Measurements from ENCODE around the gene SLC30A2.

The SLC30A2 gene

GRCh38 chr1:25997828-25998761, 47.8 kb downstream of the SLC30A2 start, which contains the start of gene PAFAH2 (continued):
- TF ChIP-seq ELK4 (IDR thresholded peaks at IDR 0.05; ENCODE audit: borderline replicate concordance, low read depth, low read length) (no peak), ZNF184 (tag by site-specific recombination; IDR thresholded peaks at IDR 0.05) (peak; percentile 94), ZNF175 (tag by site-specific recombination; IDR thresholded peaks at IDR 0.05) (no peak), ZXDB (tag by site-specific recombination; IDR thresholded peaks at IDR 0.05) (peak; percentile 97), GLIS2 (tag by site-specific recombination; IDR thresholded peaks at IDR 0.05) (peak; percentile 29; the same call in 1 of the 2 replicates), ZNF366 (tag by site-specific recombination; conservative IDR thresholded peaks at IDR 0.05) (peak; percentile 74), ZNF335 (tag by site-specific recombination; conservative IDR thresholded peaks at IDR 0.05) (peak; percentile 86), ZNF2 (tag by site-specific recombination; IDR thresholded peaks at IDR 0.05) (peak; percentile 99), MYNN (tag by site-specific recombination; IDR thresholded peaks at IDR 0.05; ENCODE audit: borderline replicate concordance) (0 out of 2 replicates have a peak, but pooled peaks have one; percentile 48), ATF2 (tag by site-specific recombination; IDR thresholded peaks at IDR 0.05; ENCODE audit: low read depth) (no peak; the same call in 1 of the 2 replicates), ZBTB7A (tag by site-specific recombination; IDR thresholded peaks at IDR 0.05; ENCODE audit: low read depth) (peak; percentile 97), ZNF776 (tag by site-specific recombination; IDR thresholded peaks at IDR 0.05; ENCODE audit: borderline replicate concordance) (no peak), ZNF37A (tag by site-specific recombination; IDR thresholded peaks at IDR 0.05) (no peak), KLF10 (tag by site-specific recombination; IDR thresholded peaks at IDR 0.05) (peak; percentile 94), ZNF350 (tag by site-specific recombination; IDR thresholded peaks at IDR 0.05) (no peak; the same call in 1 of the 2 replicates), ZFHX2 (tag by site-specific recombination; conservative IDR thresholded peaks at IDR 0.05) (peak; percentile 77), WT1 (tag by site-specific recombination; IDR thresholded peaks at IDR 0.05) (peak; percentile 77), ZNF280C (tag by site-specific recombination; IDR thresholded peaks at IDR 0.05) (no peak), ZBTB21 (tag by site-specific recombination; IDR thresholded peaks at IDR 0.05) (peak; percentile 78), ZNF132 (tag by site-specific recombination; IDR thresholded peaks at IDR 0.05; ENCODE audit: borderline replicate concordance) (no peak), ZNF112 (tag by site-specific recombination; IDR thresholded peaks at IDR 0.05) (no peak), ZNF621 (tag by site-specific recombination; IDR thresholded peaks at IDR 0.05) (no peak), ZNF221 (tag by site-specific recombination; IDR thresholded peaks at IDR 0.05; ENCODE audit: borderline replicate concordance) (peak; percentile 81; the same call in 1 of the 2 replicates), ZNF23 (tag by site-specific recombination; IDR thresholded peaks at IDR 0.05; ENCODE audit: borderline replicate concordance) (no peak; the same call in 1 of the 2 replicates), ZNF561 (tag by site-specific recombination; IDR thresholded peaks at IDR 0.05; ENCODE audit: borderline replicate concordance) (peak; percentile 95), ZNF10 (tag by site-specific recombination; IDR thresholded peaks at IDR 0.05) (peak; percentile 82), ZNF133 (tag by site-specific recombination; IDR thresholded peaks at IDR 0.05) (no peak), ZNF777 (tag by site-specific recombination; IDR thresholded peaks at IDR 0.05; ENCODE audit: borderline replicate concordance) (no peak), ZNF768 (tag by site-specific recombination; IDR thresholded peaks at IDR 0.05) (0 out of 2 replicates have a peak, but pooled peaks have one; percentile 31), ZNF354C (tag by site-specific recombination; IDR thresholded peaks at IDR 0.05; ENCODE audit: borderline replicate concordance, low read depth) (no peak), CTCF (tag by site-specific recombination; IDR thresholded peaks at IDR 0.05) (peak; percentile 100), INSM2 (tag by site-specific recombination; IDR thresholded peaks at IDR 0.05) (peak; percentile 97)
